Measurements from ENCODE around the gene GNG14. TPM values are rescaled to one million over a fixed set of nuclear protein-coding genes. Genes with fewer than 3 reads are reported as not detected.
"Not testable (repeated sequence)": the region's sequence is repeated elsewhere in the genome, so short reads cannot be mapped to it uniquely, and the experiment has no call there.

The GNG14 gene
- total RNA-seq, 1 donor from 2014 or later: not detected

GRCh38 chr19:12706332-12706718 is 18.5 kb downstream of the GNG14 start:
- Mint-ChIP-seq H3K36me3 (ENCODE audit: unreplicated experiment) (no peaks in the 10 kb centered on the region), H3K4me1 (ENCODE audit: low read depth, unreplicated experiment) (peaks cover 4% of the 10 kb centered on the region), H3K9me3 (ENCODE audit: unreplicated experiment) (peaks cover 8% of the 10 kb centered on the region), H3K4me3 (ENCODE audit: unreplicated experiment) (no peak overlapping the region), H3K27ac (ENCODE audit: unreplicated experiment) (no peak overlapping the region), H3K27me3 (ENCODE audit: unreplicated experiment) (no peaks in the 10 kb centered on the region)
- no peak for TF ChIP-seq CTCF (IDR thresholded peaks at IDR 0.05; ENCODE audit: partially characterized antibody, unreplicated experiment)
- DNase-seq: no peak

DNA sequence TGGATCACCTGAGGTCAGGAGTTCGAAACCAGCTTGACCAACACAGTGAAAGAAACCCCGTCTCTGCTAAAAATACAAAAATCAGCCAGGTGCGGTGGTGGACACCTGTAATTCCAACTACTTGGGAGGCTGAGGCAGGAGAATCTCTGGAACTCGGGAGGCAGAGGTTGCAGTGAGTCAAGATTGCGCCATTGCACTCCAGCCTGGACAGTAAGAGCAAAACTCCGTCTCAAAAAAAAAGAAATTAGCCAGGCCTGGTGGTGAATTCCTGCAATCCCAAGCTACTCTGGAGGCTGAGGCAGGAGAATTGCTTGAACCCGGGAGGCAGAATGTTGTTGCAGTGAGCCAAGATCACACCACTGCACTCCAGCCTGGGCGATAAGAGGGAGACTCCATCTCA is 20.8 kb downstream of the GNG14 start:
- no peak for DNase-seq
- H3K9me3 Mint-ChIP-seq (ENCODE audit: unreplicated experiment): peaks cover 2% of the 10 kb centered on the region
- no peaks in the 10 kb centered on the region for H3K4me1 Mint-ChIP-seq (ENCODE audit: low read depth, unreplicated experiment)
- H3K27ac Mint-ChIP-seq (ENCODE audit: unreplicated experiment): no peak overlapping the region
- no peak for TF ChIP-seq CTCF (IDR thresholded peaks at IDR 0.05; ENCODE audit: partially characterized antibody, unreplicated experiment)
- H3K27me3 Mint-ChIP-seq (ENCODE audit: unreplicated experiment): no peaks in the 10 kb centered on the region
- no peaks in the 10 kb centered on the region for H3K36me3 Mint-ChIP-seq (ENCODE audit: unreplicated experiment)
- no peak overlapping the region for H3K4me3 Mint-ChIP-seq (ENCODE audit: unreplicated experiment)

GRCh38 chr19:12711187-12711586 is 23.4 kb downstream of the GNG14 start:
- Mint-ChIP-seq H3K27me3 (ENCODE audit: unreplicated experiment) (no peaks in the 10 kb centered on the region), H3K27ac (ENCODE audit: unreplicated experiment) (no peak overlapping the region), H3K4me3 (ENCODE audit: unreplicated experiment) (no peak overlapping the region), H3K4me1 (ENCODE audit: low read depth, unreplicated experiment) (no peaks in the 10 kb centered on the region), H3K36me3 (ENCODE audit: unreplicated experiment) (no peaks in the 10 kb centered on the region), H3K9me3 (ENCODE audit: unreplicated experiment) (no peaks in the 10 kb centered on the region)
- no peak for TF ChIP-seq CTCF (IDR thresholded peaks at IDR 0.05; ENCODE audit: partially characterized antibody, unreplicated experiment)
- no peak for DNase-seq

GRCh38 chr19:12712077-12712476 is 24.3 kb downstream of the GNG14 start:
- not testable (repeated sequence) for H3K27me3 Mint-ChIP-seq (ENCODE audit: unreplicated experiment); H3K36me3 Mint-ChIP-seq (ENCODE audit: unreplicated experiment); H3K9me3 Mint-ChIP-seq (ENCODE audit: unreplicated experiment); H3K4me1 Mint-ChIP-seq (ENCODE audit: low read depth, unreplicated experiment); H3K4me3 Mint-ChIP-seq (ENCODE audit: unreplicated experiment)
- peak; percentile 40 for TF ChIP-seq CTCF (IDR thresholded peaks at IDR 0.05; ENCODE audit: partially characterized antibody, unreplicated experiment)
- peak overlapping the region; percentile 57 for H3K27ac Mint-ChIP-seq (ENCODE audit: unreplicated experiment)
- peak; percentile 61 for DNase-seq

- not testable (repeated sequence) for H3K9me3 Mint-ChIP-seq (ENCODE audit: unreplicated experiment); H3K27me3 Mint-ChIP-seq (ENCODE audit: unreplicated experiment); H3K36me3 Mint-ChIP-seq (ENCODE audit: unreplicated experiment); H3K27ac Mint-ChIP-seq (ENCODE audit: unreplicated experiment); H3K4me3 Mint-ChIP-seq (ENCODE audit: unreplicated experiment); H3K4me1 Mint-ChIP-seq (ENCODE audit: low read depth, unreplicated experiment); DNase-seq
Measured at GRCh38 chr19:12713304-12713703, 25.5 kb downstream of the GNG14 start.

DNA sequence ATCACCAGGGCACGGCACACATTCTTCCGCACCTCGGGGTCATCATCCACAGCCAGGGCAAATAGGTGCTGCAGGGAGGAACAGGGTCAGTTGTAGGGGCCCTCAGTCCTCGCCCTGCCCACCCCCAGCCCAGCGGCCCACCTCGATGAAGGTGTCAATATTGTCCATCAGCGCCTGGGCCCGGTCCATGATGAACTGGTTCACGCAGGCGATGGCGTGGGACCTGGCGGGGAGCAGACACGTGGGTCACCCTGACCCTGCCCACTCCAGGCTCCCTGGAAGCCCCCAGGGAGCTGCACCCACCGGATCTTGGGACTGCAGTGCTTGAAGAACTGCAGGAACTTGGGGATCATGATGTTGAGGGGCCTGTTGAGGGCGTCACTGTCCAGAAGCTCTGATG is 27.3 kb downstream of the GNG14 start:
- Mint-ChIP-seq H3K27me3 (ENCODE audit: unreplicated experiment) (peaks cover 1% of the 10 kb centered on the region), H3K9me3 (ENCODE audit: unreplicated experiment) (peaks cover 5% of the 10 kb centered on the region), H3K36me3 (ENCODE audit: unreplicated experiment) (no peaks in the 10 kb centered on the region), H3K4me1 (ENCODE audit: low read depth, unreplicated experiment) (no peaks in the 10 kb centered on the region), H3K27ac (ENCODE audit: unreplicated experiment) (no peak overlapping the region), H3K4me3 (ENCODE audit: unreplicated experiment) (no peak overlapping the region)
- no peak for DNase-seq
- no peak for TF ChIP-seq CTCF (IDR thresholded peaks at IDR 0.05; ENCODE audit: partially characterized antibody, unreplicated experiment)
